Tibial nerve (tissue), 3 donors: ENCODE measurements around the gene MCHR1.

Source experiments
- CTCF ChIP-seq, 5 experiments: fragments of 200-600 bp in 3 of 5; fragments of 450-650 bp in 2 of 5; sonication (generic) in 3 of 5; IDR thresholded peaks; one replicate each; pipeline ENCODE4 v1.5.1; 2016 to 2019; ENCODE audit warnings: antibody characterized with exemption in 5 of 5, mild to moderate bottlenecking in 3 of 5, moderate library complexity in 2 of 5
- POLR2A ChIP-seq, 2 donors: fragments of 450-650 bp; IDR thresholded peaks; one replicate each; pipeline ENCODE4 v1.6.1; 2017; ENCODE audit warnings: antibody characterized with exemption in 2 of 2, mild to moderate bottlenecking in 2 of 2, moderate library complexity in 2 of 2

- TF ChIP-seq POLR2A (IDR thresholded peaks at IDR 0.05) (no peak), CTCF (IDR thresholded peaks at IDR 0.05) (peak in 2 of 5 experiments; percentile 12 to 38)
These were observed 24.6 kb upstream of the MCHR1 start for GRCh38 chr22:40654522-40655167.
